Astrocyte (in vitro differentiated cells and primary cell): Measurements from ENCODE around the gene EVI2B. TPM values are rescaled to one million over a fixed set of nuclear protein-coding genes. Genes with fewer than 3 reads are reported as not detected.

Experiments used
- DNase-seq: peaks from one replicate; pipeline ENCODE4 v3.0.0-alpha.2; 2010; ENCODE audit warnings: low read depth
- FAIRE-seq: peaks from 2 replicates; lab custom pipeline; 2011; peaks lifted over from hg19 to GRCh38; lab: Jason Lieb, UNC
- H2AFZ ChIP-seq: 2 replicates; pipeline ENCODE4 v1.6.0; 2012; ENCODE audit warnings: low read depth, low read length, inconsistent platforms
- H3K27ac ChIP-seq: 2 replicates; pipeline ENCODE4 v1.5.1; 2011; ENCODE audit warnings: low read depth, low read length, inconsistent platforms
- H3K27me3 ChIP-seq: 2 replicates; pipeline ENCODE4 v1.6.0; 2011; ENCODE audit warnings: low read length, inconsistent platforms; ENCODE audit not compliant: insufficient read depth
- H3K36me3 ChIP-seq: 2 replicates; pipeline ENCODE4 v1.5.1; 2011; ENCODE audit warnings: low read length, inconsistent platforms; ENCODE audit not compliant: insufficient read depth
- H3K4me1 ChIP-seq: 2 replicates; pipeline ENCODE4 v1.5.1; 2011; ENCODE audit warnings: low read length, inconsistent platforms; ENCODE audit not compliant: insufficient read depth
- H3K4me2 ChIP-seq: 2 replicates; pipeline ENCODE4 v1.6.0; 2012; ENCODE audit warnings: low read length, inconsistent platforms
- H3K4me3 ChIP-seq: 2 replicates; pipeline ENCODE4 v1.5.1; 2011; ENCODE audit warnings: low read depth, mild to moderate bottlenecking, low read length, inconsistent platforms; ENCODE audit not compliant: insufficient read depth
- H3K79me2 ChIP-seq: 2 replicates; pipeline ENCODE4 v1.6.0; 2012; ENCODE audit warnings: mild to moderate bottlenecking, low read length, inconsistent platforms; ENCODE audit not compliant: insufficient read depth
- H3K9ac ChIP-seq: 2 replicates; pipeline ENCODE4 v1.6.0; 2012; ENCODE audit warnings: mild to moderate bottlenecking, low read length, inconsistent platforms
- H3K9me3 ChIP-seq: 2 replicates; pipeline ENCODE4 v1.5.1; 2012; ENCODE audit warnings: low read depth, mild to moderate bottlenecking, low read length, inconsistent platforms; ENCODE audit not compliant: insufficient read depth
- H4K20me1 ChIP-seq: 2 replicates; pipeline ENCODE4 v1.6.0; 2012; ENCODE audit warnings: low read length, inconsistent platforms; ENCODE audit not compliant: insufficient read depth
- H3K27ac Mint-ChIP-seq: one replicate; pipeline ENCODE4 v1.8.0; 2021; ENCODE audit warnings: mild to moderate bottlenecking, mixed read lengths; ENCODE audit not compliant: unreplicated experiment
- H3K27me3 Mint-ChIP-seq: one replicate; pipeline ENCODE4 v1.8.0; 2021; ENCODE audit warnings: low read depth, mixed read lengths; ENCODE audit not compliant: unreplicated experiment
- H3K36me3 Mint-ChIP-seq: one replicate; pipeline ENCODE4 v1.8.0; 2021; ENCODE audit warnings: low read depth, mixed read lengths; ENCODE audit not compliant: unreplicated experiment
- H3K4me1 Mint-ChIP-seq: one replicate; pipeline ENCODE4 v1.8.0; 2021; ENCODE audit warnings: low read depth, mixed read lengths; ENCODE audit not compliant: unreplicated experiment
- H3K4me3 Mint-ChIP-seq: one replicate; pipeline ENCODE4 v1.8.0; 2021; ENCODE audit warnings: mild to moderate bottlenecking, moderate library complexity, mixed read lengths; ENCODE audit not compliant: unreplicated experiment
- H3K9me3 Mint-ChIP-seq: one replicate; pipeline ENCODE4 v1.8.0; 2021; ENCODE audit warnings: mild to moderate bottlenecking, mixed read lengths; ENCODE audit not compliant: unreplicated experiment
- EZH2 ChIP-seq: IDR thresholded peaks from 2 replicates; pipeline ENCODE4 v1.6.1; 2012; ENCODE audit warnings: mild to moderate bottlenecking, low read length, inconsistent platforms; ENCODE audit not compliant: insufficient read depth
- total RNA-seq: library from RNA; stranded (reverse); gene quantifications from 2 replicates; pipeline ENCODE4 v1.2.1, GENCODE V29; 2021
- TF ChIP-seq, protein P1 (sequence below): IDR thresholded peaks from 2 replicates; pipeline ENCODE4 v1.5.1; 2011; ENCODE audit warnings: low read depth, mild to moderate bottlenecking, inconsistent platforms, low read length, moderate library complexity; ENCODE audit not compliant: insufficient read depth

Gene EVI2B
- total RNA-seq, 1 donor from 2014 or later = 0.11 TPM

DNA sequence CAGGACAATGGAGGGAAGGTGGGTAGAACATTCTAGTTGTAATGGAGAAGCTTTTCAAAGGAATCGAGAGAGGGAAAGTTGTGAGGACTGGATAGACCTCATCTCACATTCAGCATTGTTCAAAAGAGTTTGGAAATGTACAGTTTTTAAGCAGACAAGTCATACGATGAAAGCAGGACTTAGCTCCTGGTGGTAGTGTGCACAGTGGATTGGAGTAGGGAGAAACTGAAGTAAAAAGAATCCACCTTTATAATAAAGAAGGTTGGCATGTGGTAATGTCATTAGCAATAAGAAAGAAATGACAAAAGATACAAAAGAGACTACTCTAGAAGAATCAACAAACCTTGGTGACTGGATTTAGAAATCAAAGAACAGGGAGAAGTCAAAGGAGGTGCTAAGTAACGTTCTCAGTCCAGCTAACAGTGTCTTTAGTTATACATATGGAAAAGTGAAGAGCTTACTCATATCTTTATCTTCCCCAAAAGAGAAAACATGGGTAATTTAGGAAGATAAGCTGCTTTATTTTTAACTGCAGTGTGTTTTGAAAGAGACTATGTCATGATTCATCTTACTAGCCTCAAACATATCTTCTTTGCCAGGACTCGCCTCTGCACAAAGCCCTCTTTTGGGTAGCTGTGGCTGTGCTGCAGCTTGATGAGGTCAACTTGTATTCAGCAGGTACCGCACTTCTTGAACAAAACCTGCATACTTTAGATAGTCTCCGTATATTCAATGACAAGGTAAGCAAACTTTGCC, 26.2 kb upstream of the EVI2B start:
- Mint-ChIP-seq H3K27ac (peak overlapping the region; percentile 14), H3K4me1 (peaks cover 10% of the 10 kb centered on the region), H3K27me3 (no peaks in the 10 kb centered on the region), H3K36me3 (peaks cover 11% of the 10 kb centered on the region), H3K4me3 (peak overlapping the region; percentile 21), H3K9me3 (no peaks in the 10 kb centered on the region)
- peak overlapping the region; percentile 50 for H3K4me2 ChIP-seq
- H3K27ac ChIP-seq = peak overlapping the region; percentile 33
- H3K79me2 ChIP-seq = no peaks in the 10 kb centered on the region
- H3K36me3 ChIP-seq = peaks cover 22% of the 10 kb centered on the region
- TF ChIP-seq, protein P1, sequence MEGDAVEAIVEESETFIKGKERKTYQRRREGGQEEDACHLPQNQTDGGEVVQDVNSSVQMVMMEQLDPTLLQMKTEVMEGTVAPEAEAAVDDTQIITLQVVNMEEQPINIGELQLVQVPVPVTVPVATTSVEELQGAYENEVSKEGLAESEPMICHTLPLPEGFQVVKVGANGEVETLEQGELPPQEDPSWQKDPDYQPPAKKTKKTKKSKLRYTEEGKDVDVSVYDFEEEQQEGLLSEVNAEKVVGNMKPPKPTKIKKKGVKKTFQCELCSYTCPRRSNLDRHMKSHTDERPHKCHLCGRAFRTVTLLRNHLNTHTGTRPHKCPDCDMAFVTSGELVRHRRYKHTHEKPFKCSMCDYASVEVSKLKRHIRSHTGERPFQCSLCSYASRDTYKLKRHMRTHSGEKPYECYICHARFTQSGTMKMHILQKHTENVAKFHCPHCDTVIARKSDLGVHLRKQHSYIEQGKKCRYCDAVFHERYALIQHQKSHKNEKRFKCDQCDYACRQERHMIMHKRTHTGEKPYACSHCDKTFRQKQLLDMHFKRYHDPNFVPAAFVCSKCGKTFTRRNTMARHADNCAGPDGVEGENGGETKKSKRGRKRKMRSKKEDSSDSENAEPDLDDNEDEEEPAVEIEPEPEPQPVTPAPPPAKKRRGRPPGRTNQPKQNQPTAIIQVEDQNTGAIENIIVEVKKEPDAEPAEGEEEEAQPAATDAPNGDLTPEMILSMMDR = no peak
- TF ChIP-seq EZH2 = no peak
- DNase-seq = peak; percentile 90
- H3K9ac ChIP-seq = no peak overlapping the region
- peak; percentile 96 for FAIRE-seq
- no peaks in the 10 kb centered on the region for H3K9me3 ChIP-seq
- peaks cover 14% of the 10 kb centered on the region for H3K4me1 ChIP-seq
- H4K20me1 ChIP-seq = peaks cover 18% of the 10 kb centered on the region
- H3K27me3 ChIP-seq = no peaks in the 10 kb centered on the region
- no peak overlapping the region for H2AFZ ChIP-seq
- no peak overlapping the region for H3K4me3 ChIP-seq

DNA sequence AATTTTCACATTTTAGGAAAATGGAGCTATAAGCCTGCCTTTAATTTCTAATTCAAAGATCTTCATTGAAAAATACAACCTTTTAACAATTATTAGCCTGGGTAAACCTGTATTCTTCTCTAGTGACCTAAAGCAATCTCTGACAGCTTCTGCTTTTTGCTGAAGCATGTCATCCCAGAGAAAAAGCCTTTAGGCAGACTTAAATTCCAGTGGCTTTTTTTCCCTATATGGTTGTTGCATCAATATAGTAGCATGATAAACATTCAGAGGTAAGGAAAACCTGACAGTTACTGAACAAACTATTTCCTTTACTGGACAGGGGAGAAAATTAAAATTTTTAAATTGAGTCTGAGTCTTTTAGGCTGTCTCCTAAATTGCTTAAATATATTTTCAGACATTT, 15.4 kb upstream of the EVI2B start:
- TF ChIP-seq EZH2 = no peak
- TF ChIP-seq, protein P1 = no peak
- Histone ChIP-seq H3K27ac (no peak overlapping the region), H3K4me1 (peaks cover 15% of the 10 kb centered on the region), H3K4me2 (no peak overlapping the region), H3K79me2 (no peaks in the 10 kb centered on the region), H2AFZ (no peak overlapping the region), H4K20me1 (peaks cover 8% of the 10 kb centered on the region), H3K9me3 (no peaks in the 10 kb centered on the region), H3K27me3 (no peaks in the 10 kb centered on the region), H3K4me3 (no peak overlapping the region), H3K36me3 (peaks cover 8% of the 10 kb centered on the region), H3K9ac (no peak overlapping the region)
- H3K4me3 Mint-ChIP-seq = no peak overlapping the region
- DNase-seq = no peak
- no peak for FAIRE-seq
- H3K4me1 Mint-ChIP-seq = peaks cover 29% of the 10 kb centered on the region
- H3K27ac Mint-ChIP-seq = peak overlapping the region; percentile 75
- H3K27me3 Mint-ChIP-seq = no peaks in the 10 kb centered on the region
- no peaks in the 10 kb centered on the region for H3K9me3 Mint-ChIP-seq
- peaks cover 6% of the 10 kb centered on the region for H3K36me3 Mint-ChIP-seq

DNA sequence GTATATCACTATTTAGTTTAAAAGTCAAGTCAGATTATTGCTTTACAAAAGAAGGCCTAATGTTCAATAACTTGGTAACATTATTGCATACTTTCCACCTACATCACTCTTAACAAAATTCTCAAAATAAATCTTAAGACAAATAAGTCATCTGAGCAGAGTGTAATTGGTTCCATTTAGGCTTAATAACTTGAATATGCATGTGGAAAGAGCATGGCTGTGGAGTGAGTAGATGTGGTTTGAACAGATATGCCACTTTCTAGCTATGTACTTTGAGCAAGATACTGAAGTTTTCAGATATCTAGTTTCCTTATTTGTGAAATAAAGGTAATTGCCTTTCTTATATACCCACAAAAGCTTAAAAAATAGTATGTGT, 14.3 kb upstream of the EVI2B start:
- DNase-seq = peak; percentile 73
- H3K27ac ChIP-seq = peak overlapping the region; percentile 76

More for the DNA sequence above, 14.3 kb upstream of the EVI2B start:
- H3K36me3 Mint-ChIP-seq = peaks cover 10% of the 10 kb centered on the region
- no peak for TF ChIP-seq EZH2
- TF ChIP-seq, protein P1 = no peak
- H3K27ac Mint-ChIP-seq = peak overlapping the region; percentile 94
- Histone ChIP-seq H3K36me3 (peaks cover 3% of the 10 kb centered on the region), H3K9me3 (no peaks in the 10 kb centered on the region), H3K4me1 (peaks cover 15% of the 10 kb centered on the region), H3K4me3 (no peak overlapping the region), H3K27me3 (no peaks in the 10 kb centered on the region), H3K4me2 (peak overlapping the region; percentile 77), H2AFZ (no peak overlapping the region), H3K79me2 (no peaks in the 10 kb centered on the region), H4K20me1 (peaks cover 8% of the 10 kb centered on the region), H3K9ac (peak overlapping the region; percentile 47)
- H3K4me1 Mint-ChIP-seq = peaks cover 34% of the 10 kb centered on the region
- peak; percentile 93 for FAIRE-seq
- H3K27me3 Mint-ChIP-seq = no peaks in the 10 kb centered on the region
- H3K4me3 Mint-ChIP-seq = peak overlapping the region; percentile 29
- no peaks in the 10 kb centered on the region for H3K9me3 Mint-ChIP-seq
